ENCODE measurements around the gene KRT86.

- TF ChIP-seq TCF7L2 (IDR thresholded peaks at IDR 0.05; ENCODE audit: borderline replicate concordance, low read depth, low read length) = no peak
- no peak for TF ChIP-seq ZNF23 (tag by site-specific recombination; IDR thresholded peaks at IDR 0.05; ENCODE audit: borderline replicate concordance)
- no peak for TF ChIP-seq ZNF449 (tag by site-specific recombination; IDR thresholded peaks at IDR 0.05)
- TF ChIP-seq CTCF (tag by site-specific recombination; IDR thresholded peaks at IDR 0.05) = no peak
These were observed 34.7 kb upstream of the KRT86 start for GRCh38 chr12:52239767-52240166.
